Kidney epithelial cell (primary cell): ENCODE results near the gene C3orf18. TPM values are rescaled to one million over a fixed set of nuclear protein-coding genes. Genes with fewer than 3 reads are reported as not detected.

Experiments
- DNase-seq: peaks from one replicate; pipeline ENCODE4 v3.0.0-alpha.2; 2010; ENCODE audit warnings: low read depth
- H3K27me3 ChIP-seq: 2 replicates; pipeline ENCODE4 v1.6.0; 2011; ENCODE audit warnings: low read length; ENCODE audit not compliant: control insufficient read depth, insufficient read depth
- H3K36me3 ChIP-seq: 2 replicates; pipeline ENCODE4 v1.5.1; 2011; ENCODE audit warnings: low read length; ENCODE audit not compliant: control insufficient read depth, insufficient read depth
- H3K4me3 ChIP-seq: 2 replicates; pipeline ENCODE4 v1.5.1; 2011; ENCODE audit warnings: low read depth, mild to moderate bottlenecking, control low read depth, low read length
- CTCF ChIP-seq: IDR thresholded peaks from 2 replicates; pipeline ENCODE4 v1.5.1; 2011; ENCODE audit warnings: mild to moderate bottlenecking, moderate library complexity, low read length, control low read depth, inconsistent platforms; ENCODE audit not compliant: insufficient read depth, poor library complexity, severe bottlenecking
- total RNA-seq: library from RNA; depleted of rRNA; stranded (reverse); fragments of >200 nt; gene quantifications from 2 replicates; pipeline ENCODE4 v1.2.3, GENCODE V29; 2015

C3orf18 gene
- total RNA-seq, 1 donor from 2014 or later, result 5.9 TPM

- no peak for TF ChIP-seq CTCF
- no peaks in the 10 kb centered on the region for H3K36me3 ChIP-seq
- peaks cover 30% of the 10 kb centered on the region for H3K27me3 ChIP-seq
These were observed 46.0 kb downstream of the C3orf18 start for GRCh38 chr3:50521572-50521971.

GRCh38 chr3:50520849-50521248, 46.7 kb downstream of the C3orf18 start:
- H3K36me3 ChIP-seq, result no peaks in the 10 kb centered on the region
- no peak for TF ChIP-seq CTCF
- no peak for DNase-seq
- peaks cover 34% of the 10 kb centered on the region for H3K27me3 ChIP-seq
- no peak overlapping the region for H3K4me3 ChIP-seq

More at GRCh38 chr3:50521572-50521971, 46.0 kb downstream of the C3orf18 start:
- DNase-seq, result no peak
- H3K4me3 ChIP-seq, result no peak overlapping the region

GRCh38 chr3:50519471-50520089, 48.0 kb downstream of the C3orf18 start:
- Histone ChIP-seq H3K4me3 (no peak overlapping the region), H3K36me3 (no peaks in the 10 kb centered on the region), H3K27me3 (peaks cover 37% of the 10 kb centered on the region)
- TF ChIP-seq CTCF, result peak; percentile 96
- DNase-seq, result no peak

- H3K36me3 ChIP-seq, result no peaks in the 10 kb centered on the region
- no peak overlapping the region for H3K4me3 ChIP-seq
- peaks cover 34% of the 10 kb centered on the region for H3K27me3 ChIP-seq
- DNase-seq, result no peak
- no peak for TF ChIP-seq CTCF
These were observed 49.1 kb downstream of the C3orf18 start for GRCh38 chr3:50518436-50518835.

- TF ChIP-seq CTCF, result no peak
- Histone ChIP-seq H3K27me3 (peaks cover 32% of the 10 kb centered on the region), H3K4me3 (no peak overlapping the region), H3K36me3 (no peaks in the 10 kb centered on the region)
- no peak for DNase-seq
These were observed 49.8 kb downstream of the C3orf18 start for GRCh38 chr3:50517721-50518206.

GRCh38 chr3:50516440-50516871, 51.1 kb downstream of the C3orf18 start:
- Histone ChIP-seq H3K27me3 (peaks cover 28% of the 10 kb centered on the region), H3K36me3 (no peaks in the 10 kb centered on the region), H3K4me3 (no peak overlapping the region)
- TF ChIP-seq CTCF, result no peak
- no peak for DNase-seq
